CD14-positive monocyte (primary cell): ENCODE measurements around the gene COL26A1. TPM values are rescaled to one million over a fixed set of nuclear protein-coding genes. Genes with fewer than 3 reads are reported as not detected.

Source experiments
- DNase-seq, 3 donors: peaks; one replicate each; pipeline ENCODE4 v3.0.0-alpha.2; 2011 to 2022
- H2AFZ ChIP-seq: 2 replicates; pipeline ENCODE4 v1.6.0; 2012; ENCODE audit warnings: mild to moderate bottlenecking, low read depth, low read length, inconsistent platforms; ENCODE audit not compliant: insufficient read depth, poor library complexity, severe bottlenecking
- H3K27ac ChIP-seq, 2 donors: 1 replicate in 1 of 2; 2 replicates in 1 of 2; pipeline ENCODE4 v1.5.1; 2012 to 2013; ENCODE audit warnings: low read length in 2 of 2, control low read depth in 1 of 2, inconsistent platforms in 1 of 2, low read depth in 1 of 2, mild to moderate bottlenecking in 1 of 2
- H3K27me3 ChIP-seq, 2 donors: one replicate each; pipeline versions ENCODE4 v1.6.0 to v1.6.1; 2011 to 2013; ENCODE audit warnings: low read length in 2 of 2; ENCODE audit not compliant: control insufficient read depth in 2 of 2, insufficient read depth in 2 of 2
- H3K36me3 ChIP-seq, 2 donors: replicated peaks in 1 of 2; 1 replicate in 1 of 2; 2 replicates in 1 of 2; pipeline versions ENCODE4 v1.5.1 to v1.6.1; 2012 to 2013; ENCODE audit warnings: low read length in 2 of 2, control low read depth in 1 of 2, inconsistent platforms in 1 of 2, mild to moderate bottlenecking in 1 of 2; ENCODE audit not compliant: insufficient read depth in 2 of 2, control insufficient read depth in 1 of 2
- H3K4me1 ChIP-seq, 2 donors: 1 replicate in 1 of 2; 2 replicates in 1 of 2; pipeline versions ENCODE4 v1.5.1 to v1.6.1; 2012 to 2013; ENCODE audit warnings: low read length in 2 of 2, control low read depth in 1 of 2, inconsistent platforms in 1 of 2, mild to moderate bottlenecking in 1 of 2, moderate library complexity in 1 of 2; ENCODE audit not compliant: insufficient read depth in 2 of 2, control insufficient read depth in 1 of 2
- H3K4me2 ChIP-seq: replicated peaks from 2 replicates; pipeline ENCODE3; 2012; ENCODE audit warnings: low read length, moderate library complexity, mild to moderate bottlenecking; ENCODE audit not compliant: poor library complexity, severe bottlenecking; ENCODE audit errors: extremely low read depth
- H3K4me3 ChIP-seq, 3 experiments: fragments of 200-600 bp in 1 of 3; sonication (generic) in 1 of 3; replicated peaks in 1 of 3; 1 replicate in 2 of 3; 2 replicates in 1 of 3; pipeline ENCODE4 v1.5.1; 2011 to 2013; ENCODE audit warnings: low read length in 3 of 3, mild to moderate bottlenecking in 3 of 3, control low read depth in 2 of 3, low read depth in 2 of 3, inconsistent platforms in 1 of 3, moderate library complexity in 1 of 3
- H3K79me2 ChIP-seq: 2 replicates; pipeline ENCODE4 v1.6.0; 2012; ENCODE audit warnings: mild to moderate bottlenecking, control low read depth, inconsistent platforms, low read length, moderate library complexity; ENCODE audit not compliant: insufficient read depth
- H3K9ac ChIP-seq: 2 replicates; pipeline ENCODE4 v1.6.0; 2017; ENCODE audit warnings: low read length, mild to moderate bottlenecking; ENCODE audit not compliant: insufficient read depth, poor library complexity, severe bottlenecking
- H3K9me3 ChIP-seq, 2 donors: replicated peaks in 1 of 2; 1 replicate in 1 of 2; 2 replicates in 1 of 2; pipeline versions ENCODE4 v1.5.1 to v1.6.1; 2012 to 2013; ENCODE audit warnings: low read length in 2 of 2, control low read depth in 1 of 2; ENCODE audit not compliant: control insufficient read depth in 1 of 2, insufficient read depth in 1 of 2
- H4K20me1 ChIP-seq: 2 replicates; pipeline ENCODE4 v1.6.0; 2012; ENCODE audit warnings: mild to moderate bottlenecking, low read length, control low read depth, moderate library complexity; ENCODE audit not compliant: insufficient read depth
- H3K27ac Mint-ChIP-seq, 7 donors: one replicate each; pipeline ENCODE4 v1.8.0; 2020; ENCODE audit warnings: mild to moderate bottlenecking in 7 of 7, mixed read lengths in 7 of 7, moderate library complexity in 6 of 7, inconsistent platforms in 2 of 7
- H3K27me3 Mint-ChIP-seq, 3 donors: one replicate each; pipeline ENCODE4 v1.8.0; 2021 to 2022; ENCODE audit warnings: low read depth in 3 of 3, mild to moderate bottlenecking in 3 of 3, mixed read lengths in 3 of 3, moderate library complexity in 3 of 3, inconsistent platforms in 1 of 3
- H3K36me3 Mint-ChIP-seq, 2 donors: one replicate each; pipeline ENCODE4 v1.8.0; 2020; ENCODE audit warnings: mixed read lengths in 2 of 2, inconsistent platforms in 1 of 2, mild to moderate bottlenecking in 1 of 2
- H3K4me1 Mint-ChIP-seq: one replicate; pipeline ENCODE4 v1.8.0; 2020; ENCODE audit warnings: mild to moderate bottlenecking, mixed read lengths
- H3K4me3 Mint-ChIP-seq, 2 donors: one replicate each; pipeline ENCODE4 v1.8.0; 2020; ENCODE audit warnings: mild to moderate bottlenecking in 2 of 2, mixed read lengths in 2 of 2, moderate library complexity in 1 of 2
- H3K9me3 Mint-ChIP-seq, 7 donors: one replicate each; pipeline ENCODE4 v1.8.0; 2020 to 2022; ENCODE audit warnings: mixed read lengths in 7 of 7, mild to moderate bottlenecking in 6 of 7, moderate library complexity in 6 of 7, inconsistent platforms in 2 of 7
- WGBS: methylation state at CpG from one replicate; pipeline ENCODE4 v1.1.5; 2013; ENCODE audit warnings: missing lambda C conversion rate; ENCODE audit not compliant: insufficient coverage; 5-methylcytosine and 5-hydroxymethylcytosine counted together
- intact Hi-C, 2 donors: fragments of 100-400 bp; cut with micrococcal nuclease; formaldehyde crosslinking; loops; one replicate each; pipeline versions ENCODE4 v1.15.0 to v1.15.1; 2023
- polyA plus RNA-seq, 3 donors: library from polyadenylated mRNA; depleted of rRNA in 1 of 3; unstranded in 2 of 3; stranded (reverse) in 1 of 3; fragments of 300-500 nt in 2 of 3; fragments of >200 nt in 1 of 3; fragmentation: Illumina TruSeq in 2 of 3; gene quantifications; 1 replicate in 2 of 3; 2 replicates in 1 of 3; pipeline ENCODE4 v1.2.3, GENCODE V29; 2012 to 2021
- TF ChIP-seq, protein P1 (sequence below): fragments of 200-600 bp; IDR thresholded peaks from one replicate; pipeline ENCODE4 v1.8.0; 2022; ENCODE audit warnings: antibody characterized with exemption, mild to moderate bottlenecking

COL26A1 gene
- polyA plus RNA-seq, 3 donors: not detected

DNA sequence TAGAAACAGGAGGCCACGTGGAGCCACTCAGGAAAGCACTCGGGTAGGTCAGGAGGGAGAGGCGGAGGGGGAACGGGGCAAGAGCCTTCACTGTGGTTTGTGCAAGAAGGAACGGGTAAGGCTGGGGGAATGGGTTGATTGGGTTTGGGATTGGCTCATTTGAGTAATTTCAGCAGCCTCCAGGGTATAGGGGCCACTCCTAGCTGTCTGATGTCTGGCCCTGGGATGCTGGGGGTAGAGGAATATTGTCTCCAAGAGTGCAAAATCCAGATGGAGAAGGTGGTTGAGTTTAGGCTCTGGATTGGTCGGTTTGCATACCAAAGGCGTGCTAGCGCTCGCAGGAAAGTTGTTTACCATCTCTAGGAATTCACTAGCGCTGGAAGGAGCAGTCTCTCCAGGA lies 219.2 kb downstream of the COL26A1 start:
- no peak for DNase-seq
- no peak overlapping the region for H3K9ac ChIP-seq
- Mint-ChIP-seq H3K36me3 (no peaks in the 10 kb centered on the region), H3K4me1 (no peaks in the 10 kb centered on the region), H3K27me3 (peaks cover 2 to 5% (median 4%) of the 10 kb centered on the region in 3 donors), H3K4me3 (no peak overlapping the region), H3K27ac (no peak overlapping the region), H3K9me3 (peaks cover 11 to 28% (median 19%) of the 10 kb centered on the region in 7 donors)
- H3K79me2 ChIP-seq: no peaks in the 10 kb centered on the region
- H2AFZ ChIP-seq: no peak overlapping the region
- 95% methylated on average over 7 of the region's 10 CpGs for WGBS
- no peaks in the 10 kb centered on the region for H3K4me1 ChIP-seq
- intact Hi-C loops: no loop called here
- H3K36me3 ChIP-seq: no peaks in the 10 kb centered on the region
- no peak overlapping the region for H3K4me3 ChIP-seq
- H3K27me3 ChIP-seq: no peaks in the 10 kb centered on the region
- H3K9me3 ChIP-seq: peaks cover 9 to 14% of the 10 kb centered on the region in 2 donors
- H3K4me2 ChIP-seq: no peak overlapping the region
- TF ChIP-seq, protein P1, sequence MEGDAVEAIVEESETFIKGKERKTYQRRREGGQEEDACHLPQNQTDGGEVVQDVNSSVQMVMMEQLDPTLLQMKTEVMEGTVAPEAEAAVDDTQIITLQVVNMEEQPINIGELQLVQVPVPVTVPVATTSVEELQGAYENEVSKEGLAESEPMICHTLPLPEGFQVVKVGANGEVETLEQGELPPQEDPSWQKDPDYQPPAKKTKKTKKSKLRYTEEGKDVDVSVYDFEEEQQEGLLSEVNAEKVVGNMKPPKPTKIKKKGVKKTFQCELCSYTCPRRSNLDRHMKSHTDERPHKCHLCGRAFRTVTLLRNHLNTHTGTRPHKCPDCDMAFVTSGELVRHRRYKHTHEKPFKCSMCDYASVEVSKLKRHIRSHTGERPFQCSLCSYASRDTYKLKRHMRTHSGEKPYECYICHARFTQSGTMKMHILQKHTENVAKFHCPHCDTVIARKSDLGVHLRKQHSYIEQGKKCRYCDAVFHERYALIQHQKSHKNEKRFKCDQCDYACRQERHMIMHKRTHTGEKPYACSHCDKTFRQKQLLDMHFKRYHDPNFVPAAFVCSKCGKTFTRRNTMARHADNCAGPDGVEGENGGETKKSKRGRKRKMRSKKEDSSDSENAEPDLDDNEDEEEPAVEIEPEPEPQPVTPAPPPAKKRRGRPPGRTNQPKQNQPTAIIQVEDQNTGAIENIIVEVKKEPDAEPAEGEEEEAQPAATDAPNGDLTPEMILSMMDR: no peak
- no peak overlapping the region for H3K27ac ChIP-seq
- H4K20me1 ChIP-seq: no peaks in the 10 kb centered on the region

DNA sequence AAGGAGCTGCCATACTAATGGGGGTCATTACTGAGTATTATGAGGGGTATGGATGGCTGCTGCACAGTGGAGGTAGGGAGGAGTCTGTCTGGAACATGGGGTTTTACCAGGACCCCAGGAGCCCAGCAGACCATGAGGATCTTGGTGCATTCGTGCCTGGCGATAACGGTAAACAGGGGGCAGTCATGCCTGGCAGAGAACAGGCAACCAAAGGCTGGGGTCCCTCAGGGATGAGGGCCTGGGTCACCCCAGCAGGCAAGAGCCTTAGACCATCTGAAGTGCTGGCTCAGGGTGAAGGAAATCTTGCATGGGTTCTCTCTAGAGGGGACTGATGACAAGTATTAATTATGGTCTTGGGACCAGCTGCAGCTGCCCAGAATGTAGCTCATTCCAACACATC lies 220.3 kb downstream of the COL26A1 start:
- DNase-seq: no peak
- H3K9me3 ChIP-seq: peaks cover 9 to 14% of the 10 kb centered on the region in 2 donors
- Mint-ChIP-seq H3K4me1 (no peaks in the 10 kb centered on the region), H3K27ac (no peak overlapping the region), H3K27me3 (peaks cover 2 to 5% (median 4%) of the 10 kb centered on the region in 3 donors), H3K36me3 (no peaks in the 10 kb centered on the region), H3K9me3 (peaks cover 11 to 26% (median 19%) of the 10 kb centered on the region in 7 donors), H3K4me3 (no peak overlapping the region)
- TF ChIP-seq, protein P1: no peak
- H3K4me1 ChIP-seq: no peaks in the 10 kb centered on the region
- no peaks in the 10 kb centered on the region for H3K79me2 ChIP-seq
- H4K20me1 ChIP-seq: no peaks in the 10 kb centered on the region
- WGBS: 100% methylated on average over 3 of the region's 3 CpGs
- H3K27me3 ChIP-seq: no peaks in the 10 kb centered on the region
- intact Hi-C loops: no loop called here
- H3K4me2 ChIP-seq: no peak overlapping the region
- H2AFZ ChIP-seq: no peak overlapping the region
- no peak overlapping the region for H3K27ac ChIP-seq
- H3K9ac ChIP-seq: no peak overlapping the region
- no peak overlapping the region for H3K4me3 ChIP-seq
- no peaks in the 10 kb centered on the region for H3K36me3 ChIP-seq
